ENCODE results near the gene HSD3B7.

The HSD3B7 gene

GRCh38 chr16:31031276-31031675 lies 46.3 kb downstream of the HSD3B7 start:
- DNase-seq = no peak

GRCh38 chr16:31032736-31033708 lies 48.0 kb downstream of the HSD3B7 start, which contains the start of gene STX4:
Gene STX4 (plus strand): TSS chr16:31033558. CDS start chr16:31033806, 248 bp downstream.
- DNase-seq = peak; percentile 97

GRCh38 chr16:31033709-31034492 lies 48.9 kb downstream of the HSD3B7 start:
- peak; percentile 81 to 82 for DNase-seq

GRCh38 chr16:31036691-31037090 lies 51.7 kb downstream of the HSD3B7 start:
- no peak for DNase-seq

Measured in activated CD4-positive, alpha-beta T cell treated with anti-CD3 and anti-CD28 coated beads, Interleukin-2, amount 50 U/mL, for 4 hours (primary cell).